ENCODE data around the gene MAP2.

DNA sequence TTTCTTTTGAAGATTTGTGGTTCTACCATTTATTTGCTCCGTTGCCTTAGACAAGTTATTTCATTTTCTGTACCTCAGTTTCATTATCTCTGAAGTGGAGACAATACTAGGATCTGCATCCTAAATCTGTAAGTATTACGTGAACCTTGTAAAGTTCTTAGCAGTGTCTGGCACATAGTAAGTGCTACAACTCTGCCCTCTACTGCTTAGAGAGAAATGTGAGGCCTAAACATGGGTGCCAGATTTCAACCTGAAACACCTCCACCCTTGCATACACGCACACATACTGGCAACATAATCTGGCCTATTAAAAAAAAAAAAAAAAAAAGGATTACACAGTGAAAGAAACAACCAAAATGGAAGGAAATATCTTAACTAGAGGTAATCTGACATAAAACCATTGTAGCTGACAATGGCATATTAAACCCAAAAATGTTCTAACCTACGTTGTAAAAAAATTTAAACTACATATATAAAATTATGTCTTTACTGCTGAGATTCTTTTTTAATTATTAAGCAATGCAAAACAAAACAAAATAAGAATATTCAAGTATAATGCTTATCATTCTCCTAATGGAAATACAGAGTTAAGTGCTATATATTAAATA, 132.6 kb downstream of the MAP2 start:
- TF ChIP-seq POLR2A (IDR thresholded peaks at IDR 0.05; ENCODE audit: low read depth, low read length), result no peak
- TF ChIP-seq POLR2AphosphoS5 (IDR thresholded peaks at IDR 0.05; ENCODE audit: low read depth, low read length), result no peak
